ENCODE measurements around the gene TLCD1. TPM values are rescaled to one million over a fixed set of nuclear protein-coding genes. Genes with fewer than 3 reads are reported as not detected.

The TLCD1 gene
- total RNA-seq, 2 donors from 2014 or later, result 2.0 to 3.1 TPM

GRCh38 chr17:28720247-28720996, 5.6 kb downstream of the TLCD1 start:
- Histone ChIP-seq H3K9me3 (no peaks in the 10 kb centered on the region), H3K4me1 (peaks cover 45% of the 10 kb centered on the region), H3K27me3 (peaks cover 0 to 6% of the 10 kb centered on the region in 2 donors), H3K4me3 (peak overlapping the region; percentile 93 to 98), H3K36me3 (replicated peaks in 1 of 2; ENCODE audit: insufficient read depth in 1 of 2, low read depth in 2 of 2) (peaks cover 18 to 22% of the 10 kb centered on the region in 2 donors), H3K27ac (peak overlapping the region; percentile 64 to 77 (median 74))
- DNase-seq (no peak), ATAC-seq (no peak)
- 2% methylated on average over 29 to 30 of the region's 30 CpGs for WGBS, 2 donors
- intact Hi-C loops (cut with DNase I), result no loop called here
- TF ChIP-seq POLR2A (IDR thresholded peaks at IDR 0.05) (no peak), CTCF (IDR thresholded peaks at IDR 0.05) (no peak)

GRCh38 chr17:28719021-28719433, 7.0 kb downstream of the TLCD1 start:
- H3K4me1 ChIP-seq, result peaks cover 31% of the 10 kb centered on the region
- H3K27ac ChIP-seq, result peak overlapping the region; percentile 71 to 77 (median 74)
- peaks cover 14 to 20% of the 10 kb centered on the region in 2 donors for H3K36me3 ChIP-seq (replicated peaks in 1 of 2; ENCODE audit: insufficient read depth in 1 of 2, low read depth in 2 of 2)
- ATAC-seq, result no peak
- 26 to 32% methylated on average over 18 of the region's 18 CpGs for WGBS, 2 donors
- no peaks in the 10 kb centered on the region for H3K9me3 ChIP-seq
- intact Hi-C loops (cut with DNase I), result no loop called here
- DNase-seq, result no peak
- peaks cover 0 to 6% of the 10 kb centered on the region in 2 donors for H3K27me3 ChIP-seq
- no peak overlapping the region for H3K4me3 ChIP-seq
- TF ChIP-seq CTCF (IDR thresholded peaks at IDR 0.05), result no peak
- no peak for TF ChIP-seq POLR2A (IDR thresholded peaks at IDR 0.05)

GRCh38 chr17:28718333-28719020, 7.6 kb downstream of the TLCD1 start:
- peak overlapping the region in 3 of 4 donors; percentile 71 to 77 (median 76) for H3K27ac ChIP-seq
- ATAC-seq, result no peak
- DNase-seq, result no peak
- H3K4me3 ChIP-seq, result no peak overlapping the region
- peaks cover 30% of the 10 kb centered on the region for H3K4me1 ChIP-seq
- H3K36me3 ChIP-seq (replicated peaks in 1 of 2; ENCODE audit: insufficient read depth in 1 of 2, low read depth in 2 of 2), result peaks cover 8 to 14% of the 10 kb centered on the region in 2 donors
- intact Hi-C loops (cut with DNase I), result no loop called here
- 62 to 79% methylated on average over 18 of the region's 18 CpGs for WGBS, 2 donors
- TF ChIP-seq CTCF (IDR thresholded peaks at IDR 0.05), result no peak
- TF ChIP-seq POLR2A (IDR thresholded peaks at IDR 0.05), result no peak
- no peaks in the 10 kb centered on the region for H3K9me3 ChIP-seq
- H3K27me3 ChIP-seq, result peaks cover 0 to 6% of the 10 kb centered on the region in 2 donors

GRCh38 chr17:28717578-28718332, 8.3 kb downstream of the TLCD1 start, which contains the start of gene RAB34:
Gene RAB34, minus strand, starts transcription at chr17:28717868. Its CDS starts 602 bp downstream, at chr17:28717266.
- intact Hi-C loops (cut with DNase I), result no loop called here
- peak within 1 kb of the TSS; percentile 38 to 77 (median 74) for H3K27ac ChIP-seq
- WGBS, 2 donors, result 27 to 58% methylated on average over 8 to 59 of the region's 60 CpGs
- TF ChIP-seq CTCF (IDR thresholded peaks at IDR 0.05) (no peak), POLR2A (IDR thresholded peaks at IDR 0.05) (peak in 1 of 3 donors; percentile 3)
- no peaks in the 10 kb centered on the region for H3K9me3 ChIP-seq
- no peak within 1 kb of the TSS for H3K4me3 ChIP-seq
- peaks cover 3 to 7% of the 10 kb centered on the region in 2 donors for H3K36me3 ChIP-seq (replicated peaks in 1 of 2; ENCODE audit: insufficient read depth in 1 of 2, low read depth in 2 of 2)
- peaks cover 29% of the 10 kb centered on the region for H3K4me1 ChIP-seq
- H3K27me3 ChIP-seq, result peaks cover 0 to 6% of the 10 kb centered on the region in 2 donors
- peak in 3 of 4 donors; percentile 31 to 48 (median 40) for DNase-seq
- no peak for ATAC-seq

All from body of pancreas (tissue), 4 donors.